Psoas muscle (tissue), 8 donors: Measurements from ENCODE around the gene ULK2. TPM values are rescaled to one million over a fixed set of nuclear protein-coding genes. Genes with fewer than 3 reads are reported as not detected.

Experiments
- ATAC-seq, 4 donors: fragments of 200-7000 bp; cut with Tn5 transposase; one replicate each; pipeline ENCODE4 v1.9.1; 2020; ENCODE audit warnings: moderate library complexity in 3 of 4, mild to moderate bottlenecking in 2 of 4
- DNase-seq, 2 donors: peaks; one replicate each; pipeline ENCODE4 v3.0.0-alpha.2; 2020
- H3K27ac ChIP-seq: fragments of 200-600 bp; one replicate; pipeline ENCODE4 v1.8.0; 2022
- H3K27me3 ChIP-seq, 3 donors: fragments of 200-600 bp in 1 of 3; one replicate each; pipeline versions ENCODE4 v1.6.1 to v1.8.0; 2013 to 2022; ENCODE audit warnings: low read length in 2 of 3, mild to moderate bottlenecking in 2 of 3, moderate library complexity in 1 of 3; ENCODE audit not compliant: insufficient read depth in 3 of 3
- H3K36me3 ChIP-seq, 2 donors: fragments of 200-600 bp in 1 of 2; one replicate each; pipeline versions ENCODE4 v1.6.1 to v1.8.0; 2013 to 2022; ENCODE audit warnings: low read depth in 1 of 2, mild to moderate bottlenecking in 1 of 2, moderate library complexity in 1 of 2; ENCODE audit not compliant: insufficient read depth in 1 of 2
- H3K4me1 ChIP-seq: fragments of 200-600 bp; one replicate; pipeline ENCODE4 v1.8.0; 2022
- H3K4me3 ChIP-seq: fragments of 200-600 bp; one replicate; pipeline ENCODE4 v1.8.0; 2022; ENCODE audit warnings: mild to moderate bottlenecking
- H3K9me3 ChIP-seq: fragments of 200-600 bp; one replicate; pipeline ENCODE4 v1.8.0; 2022
- WGBS, 3 donors: extraction: QIAGEN DNeasy Blood & Tissue Kit; methylation state at CpG; one replicate each; pipeline versions ENCODE4 v1.1.6 to v1.1.7; 2013; 5-methylcytosine and 5-hydroxymethylcytosine counted together
- intact Hi-C, 2 donors: fragments of 100-400 bp; cut with DNase I; formaldehyde crosslinking; loops; one replicate each; pipeline versions ENCODE4 v1.11.0 to v1.14.2; 2022
- polyA plus RNA-seq, 3 donors: library from polyadenylated mRNA; stranded (reverse); fragments of 200-250 nt; gene quantifications; one replicate each; pipeline ENCODE4 v1.2.3, GENCODE V29; 2013
- total RNA-seq, 4 donors: library from RNA; stranded (reverse); fragmentation: NEBNext Ultra II Directional in 2 of 4; extraction: Animal tissue kit (Norgen Biotek cat#: 25700) in 2 of 4; gene quantifications; one replicate each; pipeline versions ENCODE4 v1.2.1 to v1.2.4, GENCODE V29; 2021 to 2023
- TF ChIP-seq, protein P1 (sequence below): fragments of 200-600 bp; IDR thresholded peaks from one replicate; pipeline ENCODE4 v1.8.0; 2022; ENCODE audit warnings: antibody characterized with exemption
- donor health status: healthy with polysubstance abuse.
- donor health status: DM: no; HTN: no; CAD: no; lungs with moderate emphysema.
- donor health status: Bipolar disorder and iron deficiency.
- donor health status: healthy.
- donor health status: DM: yes; HTN: yes; CAD: no.
- donor health status: DM: no; HTN: no; CAD: no.
- donor health status: DM: no; HTN: no; CAD: no.
- donor health status: DM: yes; HTN: yes; CAD: no.

ULK2 gene
- total and polyA plus RNA-seq, 7 donors: 2.1 to 19.1 (median 12.8) TPM

DNA sequence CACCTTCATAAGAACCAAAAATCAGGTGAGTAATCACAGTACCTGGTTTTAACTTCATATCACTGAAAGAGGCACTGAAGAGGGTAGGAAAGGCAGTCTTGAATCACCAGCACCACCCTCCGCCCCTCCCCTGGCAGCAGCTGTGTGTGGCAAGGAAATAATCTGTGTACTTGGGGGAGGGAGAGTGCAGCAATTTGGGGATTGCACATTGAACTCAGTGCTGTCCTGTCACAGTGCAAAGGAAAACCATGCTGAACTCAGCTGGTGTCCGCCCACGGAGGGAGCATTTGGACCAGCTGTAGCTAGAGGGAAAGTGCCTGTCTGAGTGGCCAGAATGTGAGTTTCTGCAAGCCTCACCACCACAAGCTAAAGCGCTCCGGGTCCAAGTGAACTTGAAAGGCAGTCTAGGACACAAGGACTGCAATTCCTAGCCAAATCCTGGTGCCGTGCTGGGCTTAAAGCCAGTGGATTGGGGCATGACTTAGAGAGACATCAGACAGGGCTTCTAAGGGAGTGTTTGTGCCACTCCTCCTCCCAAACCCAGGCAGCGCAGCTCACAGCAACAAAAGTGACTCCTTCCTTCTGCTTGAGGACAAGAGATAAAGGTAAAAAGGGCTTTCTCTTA is 79.9 kb downstream of the ULK2 start:
- TF ChIP-seq, protein P1, sequence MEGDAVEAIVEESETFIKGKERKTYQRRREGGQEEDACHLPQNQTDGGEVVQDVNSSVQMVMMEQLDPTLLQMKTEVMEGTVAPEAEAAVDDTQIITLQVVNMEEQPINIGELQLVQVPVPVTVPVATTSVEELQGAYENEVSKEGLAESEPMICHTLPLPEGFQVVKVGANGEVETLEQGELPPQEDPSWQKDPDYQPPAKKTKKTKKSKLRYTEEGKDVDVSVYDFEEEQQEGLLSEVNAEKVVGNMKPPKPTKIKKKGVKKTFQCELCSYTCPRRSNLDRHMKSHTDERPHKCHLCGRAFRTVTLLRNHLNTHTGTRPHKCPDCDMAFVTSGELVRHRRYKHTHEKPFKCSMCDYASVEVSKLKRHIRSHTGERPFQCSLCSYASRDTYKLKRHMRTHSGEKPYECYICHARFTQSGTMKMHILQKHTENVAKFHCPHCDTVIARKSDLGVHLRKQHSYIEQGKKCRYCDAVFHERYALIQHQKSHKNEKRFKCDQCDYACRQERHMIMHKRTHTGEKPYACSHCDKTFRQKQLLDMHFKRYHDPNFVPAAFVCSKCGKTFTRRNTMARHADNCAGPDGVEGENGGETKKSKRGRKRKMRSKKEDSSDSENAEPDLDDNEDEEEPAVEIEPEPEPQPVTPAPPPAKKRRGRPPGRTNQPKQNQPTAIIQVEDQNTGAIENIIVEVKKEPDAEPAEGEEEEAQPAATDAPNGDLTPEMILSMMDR: no peak
- 72 to 80% (median 73%) methylated on average over 7 of the region's 7 CpGs for WGBS, 3 donors
- H3K36me3 ChIP-seq: peaks cover under 1 to 86% of the 10 kb centered on the region in 2 donors

DNA sequence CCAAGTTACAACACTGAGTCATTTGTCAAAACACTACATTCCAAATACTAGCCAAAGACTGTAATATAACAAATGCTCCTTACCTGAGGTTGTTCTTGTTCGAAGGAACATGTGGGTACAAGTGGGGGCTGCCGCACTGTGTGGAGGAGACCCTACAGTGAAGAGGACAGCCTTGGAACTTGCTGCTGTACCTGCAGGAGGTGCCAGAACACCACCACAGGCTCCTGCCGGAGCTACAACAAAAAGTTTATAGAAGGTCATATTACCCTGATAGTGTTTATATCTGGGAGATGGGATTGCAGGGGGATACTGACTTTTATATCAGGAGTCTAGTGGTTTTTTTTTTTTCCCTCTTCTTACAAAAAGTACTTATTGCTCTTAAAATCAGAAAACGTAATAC is 81.9 kb downstream of the ULK2 start:
- H3K36me3 ChIP-seq: peaks cover 0 to 86% of the 10 kb centered on the region in 2 donors
- TF ChIP-seq, protein P1: no peak
- ATAC-seq (no peak), DNase-seq (no peak)
- intact Hi-C loops: no loop called here
- no peaks in the 10 kb centered on the region for H3K9me3 ChIP-seq
- H3K4me1 ChIP-seq: no peaks in the 10 kb centered on the region
- WGBS, 3 donors: 67 to 71% (median 70%) methylated on average over 4 of the region's 4 CpGs
- no peak overlapping the region for H3K27ac ChIP-seq
- no peak overlapping the region for H3K4me3 ChIP-seq
- H3K27me3 ChIP-seq: no peaks in the 10 kb centered on the region

More for the DNA sequence above, 79.9 kb downstream of the ULK2 start:
- DNase-seq: no peak
- Histone ChIP-seq H3K9me3 (no peaks in the 10 kb centered on the region), H3K4me3 (no peak overlapping the region), H3K27ac (no peak overlapping the region), H3K4me1 (no peaks in the 10 kb centered on the region), H3K27me3 (no peaks in the 10 kb centered on the region)
- intact Hi-C loops: no loop called here
- no peak for ATAC-seq

DNA sequence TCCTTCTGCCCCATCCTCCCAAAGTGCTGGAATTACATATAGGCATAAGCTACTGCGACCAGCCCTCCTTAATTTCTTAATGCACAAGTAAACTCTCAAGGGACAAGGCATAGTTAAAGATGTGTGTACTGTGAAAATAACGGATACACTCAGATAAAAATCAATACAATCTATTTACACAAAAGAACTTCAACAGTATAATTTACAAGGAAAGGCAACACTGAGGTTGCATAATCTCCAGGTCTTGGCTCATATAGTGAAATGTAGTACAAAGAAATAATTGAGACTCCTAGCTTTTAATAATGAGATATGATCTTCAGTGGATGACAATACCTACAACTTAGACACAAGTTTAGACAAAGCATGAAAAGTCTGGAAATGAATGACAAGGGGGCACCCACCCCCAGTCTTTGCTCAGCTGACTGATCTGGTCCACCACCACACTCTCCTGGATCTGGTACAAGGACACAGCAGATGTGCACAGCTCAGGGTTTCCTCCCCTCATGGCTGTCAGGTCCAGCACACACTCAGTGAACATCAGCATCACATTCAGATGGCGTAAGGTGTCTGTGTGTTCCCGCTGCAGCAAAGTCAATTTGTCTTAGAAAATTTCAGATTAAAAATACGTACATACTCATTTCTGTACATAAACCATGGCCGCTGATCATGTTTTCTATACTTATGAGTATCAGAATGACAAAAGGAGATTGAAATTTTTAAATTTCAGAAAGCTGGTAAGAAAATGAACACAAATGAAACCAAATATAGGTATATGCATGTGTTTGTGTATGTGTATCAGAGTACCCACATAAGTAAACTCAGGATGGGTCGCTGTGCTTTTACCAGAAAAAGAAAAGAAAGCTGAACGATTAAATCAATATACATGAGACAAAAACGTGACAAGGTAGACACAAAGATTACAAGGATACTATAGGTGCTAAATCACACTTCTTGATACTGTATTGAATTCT is 86.0 kb downstream of the ULK2 start:
- H3K27me3 ChIP-seq: no peaks in the 10 kb centered on the region
- TF ChIP-seq, protein P1: no peak
- no peak overlapping the region for H3K4me3 ChIP-seq
- no peak for ATAC-seq
- no peak for DNase-seq
- 95 to 96% (median 95%) methylated on average over 9 of the region's 9 CpGs for WGBS, 3 donors
- H3K36me3 ChIP-seq: peaks cover 0 to 95% of the 10 kb centered on the region in 2 donors
- intact Hi-C loops: no loop called here
- no peaks in the 10 kb centered on the region for H3K4me1 ChIP-seq
- no peak overlapping the region for H3K27ac ChIP-seq
- H3K9me3 ChIP-seq: no peaks in the 10 kb centered on the region

DNA sequence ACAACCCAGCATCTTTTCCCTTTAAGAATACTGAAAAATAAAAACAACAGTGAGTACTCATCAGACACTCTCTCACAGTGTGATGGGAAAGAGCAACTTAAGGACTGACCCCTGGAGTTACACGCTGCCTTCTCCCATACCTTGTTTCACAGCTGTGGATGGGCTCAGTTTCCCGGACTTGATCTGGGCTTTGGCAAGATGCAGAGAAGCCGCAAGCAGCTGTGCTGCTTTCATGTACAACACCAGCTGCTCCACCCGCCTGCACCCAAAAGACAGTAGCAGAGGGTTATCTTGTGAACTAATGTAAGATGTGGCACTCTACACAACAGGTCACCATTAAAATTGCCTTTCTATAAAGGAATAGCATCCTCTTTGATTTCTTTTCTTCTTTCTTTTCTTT is 86.9 kb downstream of the ULK2 start:
- WGBS, 3 donors: 71 to 83% (median 75%) methylated on average over 4 of the region's 4 CpGs
- DNase-seq (no peak), ATAC-seq (no peak)
- Histone ChIP-seq H3K36me3 (peaks cover 0 to 96% of the 10 kb centered on the region in 2 donors), H3K4me1 (no peaks in the 10 kb centered on the region), H3K27ac (no peak overlapping the region), H3K27me3 (no peaks in the 10 kb centered on the region), H3K4me3 (no peak overlapping the region), H3K9me3 (no peaks in the 10 kb centered on the region)
- intact Hi-C loops: no loop called here
- TF ChIP-seq, protein P1: no peak
